AG10803 (cell line): ENCODE measurements around the gene CR2.
A peak's percentile ranks its signal among the peaks of the same experiment; 100 is the strongest.

Experiments used
- DNase-seq: peaks from one replicate; pipeline ENCODE4 v3.0.0; 2010; ENCODE audit warnings: low read depth
- H3K4me3 ChIP-seq: 2 replicates; pipeline ENCODE4 v1.5.1; 2011; ENCODE audit warnings: mild to moderate bottlenecking, low read length, control low read depth
- TF ChIP-seq, protein P1 (sequence below): conservative IDR thresholded peaks from 2 replicates; pipeline ENCODE4 v1.5.1; 2011; ENCODE audit warnings: mild to moderate bottlenecking, low read length, control low read depth, inconsistent platforms

Gene CR2

DNA sequence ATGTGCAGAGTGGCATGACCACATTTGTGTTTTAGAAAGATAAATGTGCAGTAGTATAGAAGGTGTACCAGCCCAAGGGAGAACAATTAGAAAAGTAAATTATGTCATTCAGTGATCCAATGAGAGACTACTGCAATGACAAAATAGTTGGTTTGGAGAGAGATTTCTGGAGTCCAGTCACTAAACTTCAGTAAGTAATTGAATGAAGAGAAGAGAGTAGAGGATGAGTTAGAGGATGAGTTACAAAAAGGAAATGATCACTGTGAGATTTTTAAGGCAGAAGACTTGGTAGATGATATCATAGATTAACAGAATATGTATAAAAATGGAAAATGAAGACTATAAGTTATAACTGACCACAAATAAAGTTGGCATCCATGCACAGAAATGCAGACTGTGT lies 8.4 kb downstream of the CR2 start:
- TF ChIP-seq, protein P1, sequence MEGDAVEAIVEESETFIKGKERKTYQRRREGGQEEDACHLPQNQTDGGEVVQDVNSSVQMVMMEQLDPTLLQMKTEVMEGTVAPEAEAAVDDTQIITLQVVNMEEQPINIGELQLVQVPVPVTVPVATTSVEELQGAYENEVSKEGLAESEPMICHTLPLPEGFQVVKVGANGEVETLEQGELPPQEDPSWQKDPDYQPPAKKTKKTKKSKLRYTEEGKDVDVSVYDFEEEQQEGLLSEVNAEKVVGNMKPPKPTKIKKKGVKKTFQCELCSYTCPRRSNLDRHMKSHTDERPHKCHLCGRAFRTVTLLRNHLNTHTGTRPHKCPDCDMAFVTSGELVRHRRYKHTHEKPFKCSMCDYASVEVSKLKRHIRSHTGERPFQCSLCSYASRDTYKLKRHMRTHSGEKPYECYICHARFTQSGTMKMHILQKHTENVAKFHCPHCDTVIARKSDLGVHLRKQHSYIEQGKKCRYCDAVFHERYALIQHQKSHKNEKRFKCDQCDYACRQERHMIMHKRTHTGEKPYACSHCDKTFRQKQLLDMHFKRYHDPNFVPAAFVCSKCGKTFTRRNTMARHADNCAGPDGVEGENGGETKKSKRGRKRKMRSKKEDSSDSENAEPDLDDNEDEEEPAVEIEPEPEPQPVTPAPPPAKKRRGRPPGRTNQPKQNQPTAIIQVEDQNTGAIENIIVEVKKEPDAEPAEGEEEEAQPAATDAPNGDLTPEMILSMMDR, result no peak
- DNase-seq, result no peak
- no peak overlapping the region for H3K4me3 ChIP-seq

DNA sequence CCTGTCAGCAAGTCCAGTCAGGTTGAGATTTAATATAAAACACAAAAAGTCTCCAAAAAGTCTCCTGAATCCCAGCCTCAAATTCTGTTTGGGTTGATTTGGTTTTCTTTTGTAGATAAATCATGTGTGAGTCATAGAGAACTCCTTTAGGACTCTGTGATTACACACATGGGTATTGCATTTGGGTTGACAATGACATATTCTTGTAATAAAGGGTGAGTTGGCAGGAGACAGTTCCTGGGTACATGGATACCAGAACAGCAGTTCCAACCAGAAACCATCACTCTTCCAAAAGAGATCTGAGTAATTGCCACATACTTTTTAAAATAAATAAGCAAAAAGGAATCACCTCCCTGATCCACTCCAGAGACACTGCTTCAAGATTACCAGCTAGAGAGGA lies 8.9 kb downstream of the CR2 start:
- H3K4me3 ChIP-seq, result no peak overlapping the region
- TF ChIP-seq, protein P1, result no peak
- DNase-seq, result peak; percentile 9

DNA sequence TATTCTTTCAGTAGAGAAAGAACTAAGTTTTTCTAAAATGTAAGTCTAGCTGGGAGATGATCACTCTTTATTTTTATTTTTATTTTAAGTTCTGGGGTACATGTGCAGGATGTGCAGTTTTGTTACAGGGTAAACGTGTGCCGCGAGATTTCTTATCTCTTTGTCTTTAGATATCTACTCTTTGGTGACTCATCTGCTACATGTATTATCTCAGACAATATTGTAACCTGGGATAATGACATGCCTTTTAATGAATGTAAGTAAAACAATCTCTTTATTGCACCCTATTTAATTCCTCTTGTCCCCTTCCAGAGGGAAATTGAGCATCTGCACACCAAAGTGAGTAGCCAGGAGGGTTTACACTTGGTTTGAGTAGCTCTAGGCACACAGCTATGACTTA lies 9.4 kb downstream of the CR2 start:
- no peak overlapping the region for H3K4me3 ChIP-seq
- TF ChIP-seq, protein P1, result no peak
- no peak for DNase-seq

DNA sequence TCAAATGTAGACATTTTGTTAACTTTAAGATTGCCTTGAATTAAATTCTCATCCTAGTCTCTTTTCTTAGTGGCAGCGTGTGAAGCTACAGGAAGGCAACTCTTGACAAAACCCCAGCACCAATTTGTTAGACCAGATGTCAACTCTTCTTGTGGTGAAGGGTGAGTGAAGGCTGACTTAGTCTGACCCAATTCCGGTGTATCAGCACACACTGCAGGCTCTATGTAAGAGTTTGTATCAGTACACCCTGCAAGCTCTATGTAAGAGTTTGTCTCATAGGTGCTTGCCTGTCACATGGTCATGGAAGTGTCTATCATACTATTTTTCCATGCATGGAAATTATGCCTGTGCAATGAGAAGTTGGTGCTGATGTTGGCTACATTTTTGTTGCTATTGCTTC lies 16.8 kb downstream of the CR2 start:
- H3K4me3 ChIP-seq, result no peak overlapping the region
- DNase-seq, result no peak
- TF ChIP-seq, protein P1, result no peak

DNA sequence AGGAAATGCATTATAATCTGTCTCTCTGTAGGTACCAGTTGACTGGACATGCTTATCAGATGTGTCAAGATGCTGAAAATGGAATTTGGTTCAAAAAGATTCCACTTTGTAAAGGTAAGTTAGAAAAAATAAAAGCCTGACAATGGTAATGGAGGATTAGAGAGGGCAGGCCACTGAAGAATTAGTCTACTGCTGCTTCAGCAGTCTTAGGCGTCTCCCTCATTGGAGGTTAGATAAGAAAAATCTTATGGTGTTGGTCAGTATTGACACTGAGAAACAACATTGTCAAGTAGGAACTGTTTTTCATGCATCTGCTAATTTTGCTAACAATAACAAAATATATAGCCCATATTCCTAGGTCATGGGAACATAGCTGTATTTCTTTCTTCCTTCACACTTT lies 20.1 kb downstream of the CR2 start:
- TF ChIP-seq, protein P1, result no peak
- DNase-seq, result no peak
- no peak overlapping the region for H3K4me3 ChIP-seq

DNA sequence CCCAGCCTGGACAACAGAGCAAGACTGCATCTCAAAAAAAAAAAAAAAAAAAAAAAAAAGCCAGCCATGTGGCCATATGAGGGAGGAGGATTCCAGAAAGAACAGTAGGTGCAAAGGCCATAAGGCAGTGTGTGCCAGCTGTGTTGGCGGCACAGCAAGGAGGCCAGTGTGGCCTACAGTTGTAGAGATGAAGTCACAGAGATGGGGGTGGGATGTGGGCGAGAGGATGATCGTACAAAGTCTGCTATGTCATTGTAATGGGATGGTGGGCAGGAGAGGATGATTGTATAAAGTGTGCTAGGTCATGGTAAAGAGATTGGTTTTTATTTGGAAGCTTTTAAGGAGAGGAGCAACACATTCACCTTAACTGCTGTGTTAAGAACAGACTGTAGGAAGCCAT lies 32.1 kb downstream of the CR2 start:
- TF ChIP-seq, protein P1, result no peak
- DNase-seq, result no peak
- H3K4me3 ChIP-seq, result no peak overlapping the region

DNA sequence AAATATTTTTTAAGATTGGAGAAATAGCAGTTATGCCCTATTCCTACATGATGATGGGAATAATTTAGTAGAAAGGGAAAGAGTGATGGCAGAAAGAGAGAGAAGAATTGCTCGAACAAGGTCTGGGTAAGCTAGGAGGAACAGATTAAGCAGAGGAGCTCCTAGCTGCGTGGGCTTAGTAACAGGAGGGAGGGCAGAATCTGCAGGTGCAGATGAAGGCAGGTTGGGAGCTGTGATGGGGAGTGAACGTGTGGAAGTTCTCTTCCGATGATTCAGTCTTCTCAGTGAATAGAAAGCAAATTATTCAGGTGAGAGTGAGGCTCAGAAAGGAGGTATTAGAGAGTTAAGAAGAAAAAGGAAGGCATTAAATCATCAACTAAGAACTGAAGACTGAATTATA lies 33.5 kb downstream of the CR2 start:
- TF ChIP-seq, protein P1, result no peak
- H3K4me3 ChIP-seq, result no peak overlapping the region
- DNase-seq, result no peak
